Measurements from ENCODE around the gene SYN1. TPM values are rescaled to one million over a fixed set of nuclear protein-coding genes. Genes with fewer than 3 reads are reported as not detected.

SYN1 gene
- polyA plus RNA-seq, 3 donors = 0.11 to 4.0 (median 0.29) TPM

DNA sequence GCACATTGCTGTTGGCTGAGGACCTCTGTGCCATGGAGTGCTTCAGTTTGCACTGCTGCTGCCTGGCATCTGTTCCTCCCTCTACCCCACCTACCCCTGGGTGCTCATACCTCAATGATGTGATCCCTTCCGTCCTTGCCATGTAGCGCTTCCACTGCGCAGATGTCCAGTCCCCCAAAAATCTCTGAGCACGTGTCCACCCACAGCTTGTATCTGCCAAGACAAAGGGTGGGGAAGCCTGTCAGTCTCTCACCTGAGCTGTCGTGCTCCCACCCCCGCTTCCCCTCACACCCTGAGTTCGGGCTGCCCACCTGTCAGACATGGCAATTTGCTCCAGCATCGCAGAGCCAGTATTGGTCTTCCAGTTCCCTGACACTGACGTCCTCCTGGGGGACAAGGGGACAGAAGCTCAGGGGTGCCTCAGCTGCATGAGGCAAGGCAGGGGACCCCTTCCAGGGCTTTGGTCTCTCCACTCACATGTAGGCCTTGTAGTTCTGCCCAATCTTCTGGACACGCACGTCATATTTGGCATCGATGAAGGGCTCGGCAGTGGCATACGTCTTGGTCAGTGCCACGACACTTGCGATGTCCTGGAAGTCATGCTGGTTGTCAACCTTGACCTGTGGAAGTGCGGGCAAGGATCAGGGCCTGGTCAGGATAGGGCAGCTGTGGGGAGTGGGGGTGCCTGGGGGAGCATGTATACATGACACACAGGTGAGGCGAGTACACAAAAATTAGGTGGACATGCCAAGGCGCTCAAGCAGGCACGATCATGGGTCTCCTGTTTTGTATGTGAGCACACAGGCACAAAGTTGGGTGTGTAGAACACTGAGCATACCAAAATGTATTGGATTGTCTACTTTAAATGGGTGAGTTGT is 43.4 kb downstream of the SYN1 start:
- H3K9me3 ChIP-seq (replicated peaks in 1 of 2; ENCODE audit: control insufficient read depth in 1 of 2, insufficient read depth in 1 of 2, low read length in 2 of 2) = no peaks in the 10 kb centered on the region
- intact Hi-C loops (cut with micrococcal nuclease) = loop anchor here (5.0 kb wide), 2 partner anchors 41 to 56 kb away; partner anchors contain the start of gene SYN1 (in 1 of the 2)
- H3K36me3 Mint-ChIP-seq = peaks cover 11 to 16% of the 10 kb centered on the region in 2 donors
- no peaks in the 10 kb centered on the region for H3K79me2 ChIP-seq (ENCODE audit: insufficient read depth, low read length)
- H3K4me3 Mint-ChIP-seq = peak overlapping the region in 1 of 2 donors; percentile 11
- peak overlapping the region in 4 of 7 donors; percentile 21 to 70 (median 32) for H3K27ac Mint-ChIP-seq
- peaks cover 11 to 23% (median 21%) of the 10 kb centered on the region in 3 donors for H3K27me3 Mint-ChIP-seq (ENCODE audit: low read depth in 3 of 3)
- H4K20me1 ChIP-seq (ENCODE audit: insufficient read depth, low read length) = no peaks in the 10 kb centered on the region
- no peak overlapping the region for H3K4me2 ChIP-seq (replicated peaks; ENCODE audit: extremely low read depth, low read length, poor library complexity, severe bottlenecking)
- H3K4me1 Mint-ChIP-seq = peaks cover 52% of the 10 kb centered on the region
- peaks cover 0 to 13% of the 10 kb centered on the region in 2 donors for H3K27me3 ChIP-seq (ENCODE audit: control insufficient read depth in 2 of 2, insufficient read depth in 2 of 2, low read length in 2 of 2)
- H2AFZ ChIP-seq (ENCODE audit: insufficient read depth, low read depth, low read length, poor library complexity, severe bottlenecking) = no peak overlapping the region
- H3K4me3 ChIP-seq (replicated peaks in 1 of 3; ENCODE audit: low read depth in 2 of 3, low read length in 3 of 3) = no peak overlapping the region
- peaks cover 42 to 71% of the 10 kb centered on the region in 2 donors for H3K4me1 ChIP-seq (ENCODE audit: control insufficient read depth in 1 of 2, insufficient read depth in 2 of 2, low read length in 2 of 2)
- H3K36me3 ChIP-seq (replicated peaks in 1 of 2; ENCODE audit: control insufficient read depth in 1 of 2, insufficient read depth in 2 of 2, low read length in 2 of 2) = peaks cover 7 to 8% of the 10 kb centered on the region in 2 donors
- TF ChIP-seq, protein P1, sequence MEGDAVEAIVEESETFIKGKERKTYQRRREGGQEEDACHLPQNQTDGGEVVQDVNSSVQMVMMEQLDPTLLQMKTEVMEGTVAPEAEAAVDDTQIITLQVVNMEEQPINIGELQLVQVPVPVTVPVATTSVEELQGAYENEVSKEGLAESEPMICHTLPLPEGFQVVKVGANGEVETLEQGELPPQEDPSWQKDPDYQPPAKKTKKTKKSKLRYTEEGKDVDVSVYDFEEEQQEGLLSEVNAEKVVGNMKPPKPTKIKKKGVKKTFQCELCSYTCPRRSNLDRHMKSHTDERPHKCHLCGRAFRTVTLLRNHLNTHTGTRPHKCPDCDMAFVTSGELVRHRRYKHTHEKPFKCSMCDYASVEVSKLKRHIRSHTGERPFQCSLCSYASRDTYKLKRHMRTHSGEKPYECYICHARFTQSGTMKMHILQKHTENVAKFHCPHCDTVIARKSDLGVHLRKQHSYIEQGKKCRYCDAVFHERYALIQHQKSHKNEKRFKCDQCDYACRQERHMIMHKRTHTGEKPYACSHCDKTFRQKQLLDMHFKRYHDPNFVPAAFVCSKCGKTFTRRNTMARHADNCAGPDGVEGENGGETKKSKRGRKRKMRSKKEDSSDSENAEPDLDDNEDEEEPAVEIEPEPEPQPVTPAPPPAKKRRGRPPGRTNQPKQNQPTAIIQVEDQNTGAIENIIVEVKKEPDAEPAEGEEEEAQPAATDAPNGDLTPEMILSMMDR (IDR thresholded peaks at IDR 0.05) = no peak
- H3K9me3 Mint-ChIP-seq = peaks cover 0 to 8% (median 3%) of the 10 kb centered on the region in 7 donors
- DNase-seq = no peak
- no peak overlapping the region for H3K9ac ChIP-seq (ENCODE audit: insufficient read depth, low read length, poor library complexity, severe bottlenecking)
- 97% methylated on average over 11 of the region's 20 CpGs for WGBS (ENCODE audit: insufficient coverage)
- H3K27ac ChIP-seq (ENCODE audit: low read depth in 1 of 2, low read length in 2 of 2) = no peak overlapping the region

DNA sequence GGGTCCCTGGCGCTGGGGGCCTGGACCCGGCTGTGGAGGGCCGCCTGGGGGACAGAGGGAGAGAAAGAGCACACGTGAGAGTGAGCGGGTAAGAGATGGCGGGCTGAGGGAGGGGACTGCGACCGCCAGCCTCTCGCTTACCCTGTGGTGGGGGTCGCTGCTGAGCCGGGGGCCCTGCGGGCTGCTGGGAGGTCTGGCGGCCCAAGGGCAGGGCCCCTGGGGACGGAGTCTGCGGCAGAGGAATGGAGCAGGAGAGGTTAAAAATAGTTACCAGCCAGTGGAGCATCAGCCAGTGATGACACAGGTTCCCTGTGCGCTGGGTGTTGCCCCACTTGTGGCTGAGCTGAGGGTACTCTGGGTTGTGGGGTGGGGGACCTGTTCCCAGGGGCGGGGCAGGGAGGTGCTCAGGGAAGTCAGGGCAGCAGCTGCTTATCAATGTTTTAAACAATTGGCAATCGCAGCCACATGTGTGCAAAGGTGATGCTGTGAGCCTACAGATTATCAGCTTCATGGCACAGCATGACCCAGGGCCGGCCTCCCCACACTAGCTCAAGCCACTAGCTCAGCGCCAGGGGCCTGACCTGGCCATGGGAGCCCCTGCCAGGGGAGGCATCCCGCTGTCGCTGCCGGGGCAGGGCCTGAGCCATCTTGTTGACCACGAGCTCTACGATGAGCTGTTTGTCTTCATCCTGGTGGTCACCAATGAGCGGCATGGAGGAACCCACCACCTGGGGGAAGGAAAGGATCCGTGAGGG is 44.9 kb downstream of the SYN1 start:
- H3K4me1 ChIP-seq (ENCODE audit: control insufficient read depth in 1 of 2, insufficient read depth in 2 of 2, low read length in 2 of 2) = peaks cover 34 to 55% of the 10 kb centered on the region in 2 donors
- 17% methylated on average over 14 of the region's 27 CpGs for WGBS (ENCODE audit: insufficient coverage)
- H3K27me3 Mint-ChIP-seq (ENCODE audit: low read depth in 3 of 3) = peaks cover 11 to 23% (median 21%) of the 10 kb centered on the region in 3 donors
- TF ChIP-seq, protein P1 (IDR thresholded peaks at IDR 0.05) = no peak
- intact Hi-C loops (cut with micrococcal nuclease) = loop anchor here (5.0 kb wide), 2 partner anchors 43 to 58 kb away; partner anchors contain the start of gene SYN1 (in 1 of the 2)
- peak in 1 of 3 donors; percentile 20 for DNase-seq
- no peak overlapping the region for H3K27ac Mint-ChIP-seq
- H3K36me3 ChIP-seq (replicated peaks in 1 of 2; ENCODE audit: control insufficient read depth in 1 of 2, insufficient read depth in 2 of 2, low read length in 2 of 2) = peaks cover 18 to 24% of the 10 kb centered on the region in 2 donors
- peaks cover 0 to 13% of the 10 kb centered on the region in 2 donors for H3K27me3 ChIP-seq (ENCODE audit: control insufficient read depth in 2 of 2, insufficient read depth in 2 of 2, low read length in 2 of 2)
- no peaks in the 10 kb centered on the region for H4K20me1 ChIP-seq (ENCODE audit: insufficient read depth, low read length)
- H3K4me1 Mint-ChIP-seq = peaks cover 42% of the 10 kb centered on the region
- H3K4me3 ChIP-seq (replicated peaks in 1 of 3; ENCODE audit: low read depth in 2 of 3, low read length in 3 of 3) = peak overlapping the region in 1 of 3 experiments; percentile 56
- H3K9me3 ChIP-seq (replicated peaks in 1 of 2; ENCODE audit: control insufficient read depth in 1 of 2, insufficient read depth in 1 of 2, low read length in 2 of 2) = no peaks in the 10 kb centered on the region
- H3K27ac ChIP-seq (ENCODE audit: low read depth in 1 of 2, low read length in 2 of 2) = no peak overlapping the region
- peak overlapping the region in 1 of 2 donors; percentile 63 for H3K4me3 Mint-ChIP-seq
- peaks cover 26 to 29% of the 10 kb centered on the region in 2 donors for H3K36me3 Mint-ChIP-seq
- no peaks in the 10 kb centered on the region for H3K79me2 ChIP-seq (ENCODE audit: insufficient read depth, low read length)
- no peak overlapping the region for H2AFZ ChIP-seq (ENCODE audit: insufficient read depth, low read depth, low read length, poor library complexity, severe bottlenecking)
- H3K4me2 ChIP-seq (replicated peaks; ENCODE audit: extremely low read depth, low read length, poor library complexity, severe bottlenecking) = peak overlapping the region; percentile 61
- H3K9me3 Mint-ChIP-seq = peaks cover 0 to 10% (median 5%) of the 10 kb centered on the region in 7 donors
- no peak overlapping the region for H3K9ac ChIP-seq (ENCODE audit: insufficient read depth, low read length, poor library complexity, severe bottlenecking)

All from CD14-positive monocyte (primary cell).